NCI-H526 treated with DMSO at 0.1 percent for 48 hours (cell line): ENCODE measurements around the gene ADM5.

Experiments used
- DNase-seq: peaks from one replicate; lab custom pipeline; 2025; lab: John Stamatoyannopoulos, UW

ADM5 gene

GRCh38 chr19:49658566-49659442 lies 30.6 kb upstream of the ADM5 start:
- no peak for DNase-seq

- DNase-seq, result no peak
Observed at GRCh38 chr19:49660338-49660961, 28.9 kb upstream of the ADM5 start.

- DNase-seq, result no peak
Observed at GRCh38 chr19:49662011-49662410, 27.4 kb upstream of the ADM5 start.

- no peak for DNase-seq
Observed at GRCh38 chr19:49663224-49663623, 26.2 kb upstream of the ADM5 start.

GRCh38 chr19:49664171-49665035 lies 25.0 kb upstream of the ADM5 start:
- DNase-seq, result peak; percentile 60

GRCh38 chr19:49665036-49665350 lies 24.4 kb upstream of the ADM5 start:
- DNase-seq, result no peak

- DNase-seq, result peak; percentile 93
Observed at GRCh38 chr19:49665351-49666119, 23.9 kb upstream of the ADM5 start, which contains the start of the genes BCL2L12 and IRF3. BCL2L12 (plus strand) TSS chr19:49665933; CDS start chr19:49666693, 760 bp downstream. IRF3 (minus strand) TSS chr19:49665857; CDS start chr19:49664838, 1,019 bp downstream.

GRCh38 chr19:49666120-49666444 lies 23.3 kb upstream of the ADM5 start:
- DNase-seq, result no peak

- DNase-seq, result no peak
Observed at GRCh38 chr19:49667473-49667872, 21.9 kb upstream of the ADM5 start.

- no peak for DNase-seq
Observed at GRCh38 chr19:49669516-49669915, 19.9 kb upstream of the ADM5 start.

GRCh38 chr19:49672131-49672919 lies 17.1 kb upstream of the ADM5 start:
- DNase-seq, result peak; percentile 85

- peak; percentile 94 for DNase-seq
Observed at GRCh38 chr19:49676136-49676783, 13.1 kb upstream of the ADM5 start.

- DNase-seq, result peak; percentile 100
Observed at GRCh38 chr19:49676784-49677230, 12.6 kb upstream of the ADM5 start.

GRCh38 chr19:49677231-49677900 lies 12.0 kb upstream of the ADM5 start, which contains the start of gene PRMT1:
PRMT1 (plus strand) TSS chr19:49677271; CDS start chr19:49677281, 10 bp downstream.
- DNase-seq, result no peak

GRCh38 chr19:49677901-49678674 lies 11.3 kb upstream of the ADM5 start:
- peak; percentile 33 for DNase-seq

- no peak for DNase-seq
Observed at GRCh38 chr19:49678985-49679770, 10.2 kb upstream of the ADM5 start.

- no peak for DNase-seq
Observed at GRCh38 chr19:49679771-49680413, 9.5 kb upstream of the ADM5 start.
